NCI-H510A (cell line): ENCODE results near the gene FRY.

Source experiments
- DNase-seq: peaks from one replicate; lab custom pipeline; 2025; lab: John Stamatoyannopoulos, UW

FRY gene

DNA sequence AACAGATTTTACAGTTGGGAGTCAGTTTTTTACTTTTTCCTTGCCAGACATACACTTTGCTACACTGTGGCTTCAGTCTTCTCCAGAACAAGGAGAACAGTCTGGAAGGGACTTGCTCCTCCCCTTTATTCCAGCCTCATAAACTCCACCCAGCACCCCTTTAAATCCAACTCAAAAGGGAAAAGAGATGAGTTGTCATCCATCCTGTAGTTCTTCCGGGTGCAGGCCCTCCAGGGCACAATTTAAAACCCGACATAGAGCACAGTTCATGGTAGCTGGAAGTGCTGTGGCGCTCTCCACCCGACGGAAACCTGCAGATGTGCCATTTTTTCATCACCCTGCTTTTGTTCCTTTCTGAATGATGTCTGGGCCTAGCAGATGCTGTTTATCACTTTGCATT, 184.7 kb downstream of the FRY start:
- no peak for DNase-seq

DNA sequence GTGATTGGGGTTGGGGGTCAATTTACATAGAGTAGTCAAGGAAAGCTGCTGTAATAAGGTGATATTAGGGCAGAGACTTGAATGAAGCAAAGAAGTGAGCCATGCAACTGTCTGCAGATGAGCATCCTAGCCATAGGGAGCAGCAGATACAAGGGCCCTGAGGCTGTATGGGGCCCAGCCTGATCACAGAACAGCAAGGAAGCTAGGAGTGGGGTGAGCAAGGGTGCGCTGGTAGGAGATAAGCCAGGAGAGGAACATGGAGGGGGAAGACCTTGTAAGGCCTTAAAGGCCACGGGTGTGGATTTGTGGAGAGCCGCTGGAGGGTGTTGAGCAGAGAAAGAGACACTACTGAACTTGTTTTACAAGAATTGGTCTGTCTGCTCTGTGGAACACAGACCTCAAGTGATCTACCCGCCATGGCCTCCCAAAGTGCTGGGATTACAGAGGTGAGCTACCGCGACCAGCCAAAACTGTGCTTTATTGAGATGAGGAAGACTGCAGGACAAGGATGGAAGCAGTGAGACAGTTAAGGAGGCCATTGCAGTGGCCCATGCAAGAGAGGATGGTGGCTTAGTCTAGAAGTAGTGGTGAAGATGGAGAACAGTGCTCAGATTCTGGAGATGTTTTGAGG, 190.6 kb downstream of the FRY start:
- no peak for DNase-seq

DNA sequence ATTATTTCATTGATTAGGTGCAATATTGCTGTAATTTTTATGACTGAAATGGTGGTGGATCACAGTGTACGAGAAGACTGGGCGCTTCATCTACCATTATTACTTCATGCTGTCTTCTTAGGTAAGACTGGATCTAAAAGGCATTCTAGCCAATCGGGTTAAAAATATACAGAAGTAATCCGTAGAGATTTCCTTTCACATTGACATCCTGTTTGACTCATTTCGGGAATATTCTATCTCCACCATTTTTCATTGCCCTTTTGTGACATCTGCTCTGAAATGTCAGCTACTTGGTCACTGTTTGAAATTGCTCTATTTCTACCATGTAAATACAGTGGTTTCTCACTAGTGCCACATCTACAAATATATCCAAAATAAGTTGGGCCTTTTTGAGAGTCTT, 193.3 kb downstream of the FRY start:
- no peak for DNase-seq

DNA sequence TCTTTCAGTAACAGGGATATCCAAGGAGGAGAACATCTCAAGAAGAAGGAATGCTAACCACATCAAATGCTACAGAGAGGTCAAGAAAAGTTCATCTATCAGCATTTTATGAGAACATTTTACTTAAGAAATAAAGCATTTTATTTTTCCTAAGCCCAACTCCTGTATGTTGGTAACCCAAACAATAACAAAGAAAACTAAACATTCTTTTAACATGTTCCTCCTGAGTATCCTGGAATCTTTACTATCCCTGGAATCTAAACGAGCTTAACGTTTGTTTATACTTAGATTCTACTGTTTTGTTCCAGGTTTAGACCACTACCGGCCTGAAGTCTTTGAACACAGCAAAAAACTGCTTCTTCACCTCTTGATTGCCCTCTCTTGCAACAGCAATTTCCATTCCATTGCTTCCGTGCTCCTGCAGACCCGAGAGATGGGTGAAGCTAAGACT, 193.9 kb downstream of the FRY start:
- DNase-seq, result no peak

DNA sequence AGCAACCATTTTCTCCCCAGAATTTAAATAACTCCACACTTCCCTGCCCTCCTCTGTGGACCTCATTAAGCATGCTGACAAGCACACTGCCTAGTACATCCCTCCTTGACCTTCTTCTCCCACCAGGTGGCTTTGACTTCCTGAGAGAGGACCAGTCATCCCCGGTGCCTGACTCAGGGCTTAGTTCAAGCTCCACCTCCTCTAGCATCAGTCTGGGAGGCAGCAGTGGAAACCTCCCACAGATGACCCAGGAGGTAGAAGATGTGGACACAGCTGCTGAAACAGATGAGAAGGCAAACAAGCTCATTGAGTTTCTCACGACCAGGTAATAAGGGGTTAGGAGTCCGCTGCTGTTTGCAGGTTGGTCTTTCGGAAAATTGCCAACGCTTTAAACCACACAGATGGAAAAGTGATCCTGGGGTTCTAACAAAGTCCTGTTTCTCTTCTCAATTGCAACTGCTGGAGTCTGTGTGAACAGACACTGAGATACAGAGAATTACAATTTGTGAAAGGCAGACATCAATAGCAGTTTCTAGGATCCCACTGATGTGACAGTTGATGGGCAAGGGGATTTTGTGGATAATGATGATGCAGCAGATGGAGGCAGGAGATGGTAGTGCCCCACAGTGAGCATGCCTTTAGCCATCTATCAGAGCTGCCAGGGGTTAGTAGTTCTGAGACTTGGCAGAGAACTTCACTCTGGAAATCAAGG, 196.9 kb downstream of the FRY start:
- DNase-seq, result peak; percentile 81

DNA sequence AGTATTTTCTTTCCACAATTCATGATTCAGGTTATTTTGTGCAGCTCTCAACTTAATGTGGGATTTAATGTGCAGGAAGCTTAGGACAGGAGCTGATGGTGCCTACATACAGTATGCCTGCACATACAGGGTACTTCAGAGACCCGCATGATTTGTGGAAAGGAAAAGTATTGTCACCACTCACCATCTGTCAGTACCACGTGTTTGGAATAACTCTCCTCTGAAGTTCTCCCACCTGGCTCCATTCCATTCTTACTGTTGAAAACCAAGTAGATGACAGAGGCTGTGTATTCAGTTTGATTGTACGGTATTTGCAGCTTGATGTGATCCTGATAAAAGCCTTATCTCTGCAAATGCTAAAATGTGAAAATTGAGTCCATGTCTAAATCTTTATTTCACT, 197.9 kb downstream of the FRY start:
- peak; percentile 42 for DNase-seq

DNA sequence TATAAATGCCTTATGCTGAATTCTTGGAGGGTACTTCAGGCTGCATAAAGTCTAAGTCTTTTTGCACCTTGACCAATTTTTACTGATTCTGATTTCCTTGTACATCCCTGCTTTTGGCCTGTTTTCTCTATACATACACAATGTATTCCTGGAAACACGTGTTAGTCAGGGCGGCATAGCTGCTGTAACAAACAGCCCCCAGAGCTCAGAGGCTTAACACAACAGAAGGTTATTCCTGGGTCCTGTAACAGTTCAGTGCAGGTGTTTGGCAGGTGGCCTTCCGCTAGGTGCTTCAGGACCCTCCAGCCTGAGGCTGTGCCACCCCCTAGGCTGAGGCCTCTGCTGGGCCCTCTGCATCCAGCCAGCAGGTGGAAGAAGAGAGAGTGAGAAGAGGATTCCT, 200.7 kb downstream of the FRY start:
- no peak for DNase-seq

DNA sequence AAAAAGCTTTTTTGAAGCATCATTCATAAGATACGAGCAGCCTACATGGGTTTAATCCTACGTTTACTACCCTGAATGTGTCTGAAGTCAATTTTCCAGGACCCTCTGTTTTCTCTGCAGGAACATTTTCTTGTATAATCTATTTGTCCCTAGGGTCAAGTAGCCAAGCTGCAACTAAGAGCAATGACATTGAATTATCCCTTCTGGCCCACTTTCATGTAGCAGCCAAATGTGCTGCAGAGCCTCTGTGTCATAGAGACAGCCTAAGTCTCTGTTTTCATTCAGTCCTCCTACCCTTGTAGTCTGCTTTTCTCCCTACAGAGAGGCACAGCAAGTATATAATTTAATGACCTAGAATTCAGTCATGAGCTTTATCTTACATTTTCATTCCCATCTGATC, 201.5 kb downstream of the FRY start:
- no peak for DNase-seq

DNA sequence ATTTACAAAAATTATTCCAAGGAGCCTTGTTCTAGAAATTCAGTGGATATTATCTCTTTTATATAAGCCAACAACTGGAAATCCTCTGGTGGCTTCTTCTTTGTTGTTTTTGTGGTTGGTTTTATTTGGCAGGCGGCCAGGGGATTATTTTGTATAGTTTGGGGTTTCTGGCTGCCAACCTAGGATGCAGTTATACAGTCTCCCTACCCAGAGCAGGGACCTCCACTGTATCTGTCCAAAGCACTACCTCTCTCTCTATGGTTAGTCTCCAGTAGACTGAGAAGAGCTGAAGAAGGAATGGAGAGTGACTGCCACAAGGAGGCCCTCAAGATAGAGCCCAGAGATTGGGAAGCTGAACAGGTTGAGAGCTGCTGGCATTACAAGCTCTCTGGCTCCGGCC, 203.3 kb downstream of the FRY start:
- DNase-seq, result no peak

DNA sequence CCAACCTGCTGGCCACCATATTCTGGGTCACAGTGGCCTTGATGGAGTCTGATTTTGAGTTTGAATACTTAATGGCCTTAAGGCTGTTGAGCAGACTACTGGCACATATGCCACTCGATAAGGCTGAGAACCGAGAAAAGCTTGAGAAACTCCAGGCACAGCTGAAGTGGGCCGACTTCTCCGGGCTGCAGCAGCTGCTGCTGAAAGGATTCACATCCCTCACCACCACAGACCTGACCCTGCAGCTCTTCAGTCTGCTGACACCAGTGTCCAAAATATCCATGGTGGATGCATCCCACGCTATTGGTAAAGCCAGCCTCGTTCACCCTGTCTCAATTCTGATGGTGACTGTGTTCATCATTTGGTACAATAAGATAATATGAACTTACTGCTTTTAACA, 206.1 kb downstream of the FRY start:
- DNase-seq, result no peak

DNA sequence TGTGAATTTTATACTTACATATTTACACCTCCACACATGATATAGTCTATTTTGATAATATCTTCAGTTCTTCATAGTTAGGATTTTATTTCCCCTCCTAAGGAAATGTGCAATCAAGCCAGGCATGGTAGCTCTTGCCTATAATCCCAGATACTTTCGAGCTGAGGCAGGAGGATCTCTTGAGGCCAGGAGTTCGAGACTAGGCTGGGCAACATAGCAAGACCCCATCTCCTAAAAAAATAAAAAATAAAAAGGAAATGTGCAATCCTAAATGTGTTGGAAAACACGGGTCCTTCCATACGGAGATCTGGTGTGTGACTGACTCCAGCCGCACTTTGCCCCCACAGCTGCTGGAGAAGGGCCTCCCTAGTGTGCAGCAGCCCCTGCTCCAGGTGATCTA, 212.1 kb downstream of the FRY start:
- no peak for DNase-seq

DNA sequence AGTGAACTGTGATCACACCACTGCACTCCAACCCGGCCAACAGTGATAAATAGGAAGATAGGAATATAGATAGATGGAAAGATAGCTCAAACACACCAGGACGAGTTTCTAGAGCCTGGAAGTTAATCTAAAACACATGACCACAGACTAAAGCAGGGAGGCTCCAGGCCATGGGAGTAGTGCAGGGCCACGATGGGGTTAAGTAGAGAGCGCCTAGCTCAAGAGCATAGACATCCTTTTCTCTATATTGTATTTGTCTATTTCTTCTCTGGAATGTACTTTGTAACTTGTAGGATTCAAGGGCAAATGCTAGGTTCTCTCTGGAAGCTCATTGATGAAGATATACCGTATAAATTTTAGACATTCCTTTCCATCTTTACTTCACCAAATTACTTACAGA, 214.0 kb downstream of the FRY start:
- DNase-seq, result no peak

GRCh38 chr13:32246468-32246867, 214.9 kb downstream of the FRY start:
- DNase-seq, result no peak

DNA sequence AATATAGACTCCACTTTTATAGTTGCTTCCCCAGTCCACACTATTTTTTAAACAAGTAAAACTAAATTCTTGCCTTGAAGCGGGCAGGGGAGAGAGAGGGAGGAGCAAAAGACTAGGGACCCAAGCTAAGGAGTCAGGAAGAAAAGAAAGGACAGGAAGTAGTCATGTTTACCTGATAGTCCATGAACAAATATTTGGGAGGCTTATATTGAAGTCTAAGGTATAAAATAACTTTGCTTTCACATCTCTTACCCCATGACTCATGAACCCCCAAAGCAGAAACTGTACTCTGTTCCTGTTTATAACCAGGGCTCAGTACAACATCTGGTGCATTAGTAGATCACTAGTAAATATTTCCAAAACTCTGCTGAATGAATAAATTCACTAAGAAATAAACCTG, 216.3 kb downstream of the FRY start:
- DNase-seq, result no peak

DNA sequence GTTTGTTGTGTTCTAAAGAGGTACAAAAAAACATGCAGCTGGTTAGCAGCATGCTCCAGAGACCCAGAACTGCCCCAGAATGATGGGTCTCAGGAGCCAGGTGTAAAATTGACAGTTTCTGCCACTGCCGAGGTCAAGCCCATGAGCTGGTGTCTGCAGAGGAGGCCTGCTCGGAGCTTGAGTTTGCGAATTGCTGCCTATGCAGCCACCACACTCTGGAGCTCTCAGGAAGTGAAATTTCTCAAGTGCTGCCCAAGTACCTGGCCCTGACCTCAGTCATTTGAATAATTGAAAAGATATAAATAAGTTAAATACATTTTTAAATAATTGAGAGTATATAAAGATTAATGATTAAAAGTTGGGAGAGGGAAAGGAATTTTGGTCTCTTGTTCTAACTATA, 217.2 kb downstream of the FRY start:
- DNase-seq, result no peak

- no peak for DNase-seq
Observed at GRCh38 chr13:32252812-32253438, 221.4 kb downstream of the FRY start.

DNA sequence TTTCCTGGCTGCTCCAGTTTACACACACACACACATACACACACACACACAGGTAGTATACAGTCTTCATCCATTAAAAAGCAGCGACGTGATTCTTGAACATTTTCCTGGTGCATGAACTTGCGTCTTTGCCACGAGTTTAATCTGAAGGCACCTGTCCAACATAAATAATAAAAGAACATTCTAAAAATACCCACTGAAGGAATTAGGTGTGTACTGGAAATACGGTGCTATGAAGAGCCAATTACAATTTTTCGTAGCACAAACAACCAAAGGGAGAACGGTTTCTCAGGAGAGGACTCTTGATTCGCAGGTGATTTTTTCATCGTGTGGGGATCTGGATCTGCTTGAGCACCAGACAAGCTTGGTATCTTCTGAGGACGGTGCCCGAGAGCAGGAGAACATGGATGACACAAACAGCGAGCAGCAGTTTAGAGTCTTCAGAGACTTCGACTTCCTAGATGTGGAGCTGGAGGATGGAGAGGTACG, 222.4 kb downstream of the FRY start:
- DNase-seq, result no peak

DNA sequence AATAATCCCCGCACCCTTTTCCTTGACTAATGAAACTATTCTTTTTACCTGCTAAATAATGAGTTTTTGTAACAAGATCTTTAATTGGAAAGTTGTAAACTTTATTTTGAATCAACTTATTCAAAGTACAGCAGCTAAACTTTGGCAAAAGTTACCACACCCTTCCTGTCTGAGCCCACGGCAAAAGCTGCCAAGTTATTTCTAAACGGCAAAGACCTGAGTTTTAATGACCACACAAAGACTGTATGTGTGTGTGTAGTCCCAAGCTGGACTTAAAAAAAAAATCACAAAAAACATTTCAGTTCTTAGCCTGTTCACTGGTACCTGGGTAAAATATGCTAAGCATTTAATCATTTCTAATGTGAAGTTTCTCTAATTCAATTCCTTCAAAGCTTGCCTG, 222.8 kb downstream of the FRY start:
- no peak for DNase-seq

DNA sequence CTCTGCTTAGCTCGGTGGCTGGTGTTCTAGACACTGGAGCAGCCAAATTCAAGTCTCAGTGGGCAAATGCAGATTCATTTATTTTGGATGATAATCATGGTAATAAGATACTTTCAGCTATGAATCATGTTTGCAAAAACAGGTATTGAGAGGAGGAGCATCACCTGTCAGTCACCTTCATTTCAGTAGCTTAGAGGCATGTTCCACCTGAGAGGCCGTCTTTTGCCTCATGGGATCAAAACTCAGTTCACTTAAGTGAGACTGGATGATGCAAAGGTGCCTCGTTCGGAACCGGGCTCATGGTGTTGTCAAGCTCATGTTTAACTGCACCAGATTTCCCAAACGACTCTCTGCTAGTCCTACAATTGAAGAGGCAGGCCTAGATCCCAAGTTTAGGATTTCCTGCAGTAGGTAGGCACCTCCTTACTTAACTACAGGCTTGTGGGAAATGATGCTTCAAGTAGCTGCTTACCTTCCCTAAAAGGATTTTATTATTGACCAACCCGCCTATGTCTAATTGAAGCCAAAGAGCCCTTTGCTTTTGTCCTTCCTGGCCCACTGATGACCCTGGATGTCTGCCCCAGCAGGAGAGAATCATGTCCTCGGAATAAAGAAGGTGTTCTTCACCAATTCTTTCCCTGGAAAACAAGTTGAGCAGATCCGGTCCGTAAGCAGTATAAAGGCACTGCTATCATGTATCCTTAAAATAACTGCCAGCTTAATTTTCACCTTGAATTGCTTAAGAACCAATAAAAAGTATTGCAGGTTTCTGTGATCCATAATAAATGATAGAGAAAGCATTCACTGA, 223.5 kb downstream of the FRY start:
- DNase-seq, result no peak

- DNase-seq, result no peak
Observed at GRCh38 chr13:32255724-32256109, 224.1 kb downstream of the FRY start.

GRCh38 chr13:32256243-32256642, 224.7 kb downstream of the FRY start:
- no peak for DNase-seq

DNA sequence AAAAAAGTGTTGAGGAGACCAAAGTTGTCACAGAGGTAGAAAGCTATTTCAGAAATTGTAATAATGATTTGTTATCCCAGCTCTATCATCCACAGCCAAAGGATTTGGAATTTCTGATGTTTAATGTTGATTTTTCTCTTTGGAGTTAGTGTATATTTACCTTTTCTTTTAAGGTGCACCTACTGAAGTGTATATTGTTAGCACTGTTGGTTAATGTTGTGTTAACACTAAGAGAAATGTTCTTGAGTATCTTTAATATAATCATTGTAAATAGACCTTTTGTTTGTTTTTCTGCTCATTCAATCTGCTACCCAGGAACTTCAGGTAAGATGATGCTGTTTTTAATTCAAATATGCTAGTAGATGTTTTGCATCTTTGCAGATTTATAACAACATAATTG, 226.1 kb downstream of the FRY start:
- no peak for DNase-seq

GRCh38 chr13:32259116-32259515, 227.5 kb downstream of the FRY start:
- DNase-seq, result no peak
